ENCODE data around the gene SENP5.
"Not testable (repeated sequence)": the region's sequence is repeated elsewhere in the genome, so short reads cannot be mapped to it uniquely, and the experiment has no call there.

Gene SENP5

GRCh38 chr3:196867507-196868296 is at the start of gene SENP5:
Gene SENP5, plus strand, starts transcription at chr3:196867920. Its CDS starts 17,262 bp downstream, at chr3:196885182.
- H3K4me3 ChIP-seq: peak within 1 kb of the TSS; percentile 90

GRCh38 chr3:196821806-196822355 is 45.8 kb upstream of the SENP5 start:
- no peak for DNase-seq (ENCODE audit: low spot score)
- TF ChIP-seq CTCF (IDR thresholded peaks at IDR 0.05): no peak
- Histone ChIP-seq H3K4me3 (no peak overlapping the region), H3K27ac (no peak overlapping the region)

More at GRCh38 chr3:196867507-196868296, at the start of gene SENP5:
- no peak for TF ChIP-seq CTCF (IDR thresholded peaks at IDR 0.05)
- DNase-seq (ENCODE audit: low spot score): peak; percentile 87
- H3K27ac ChIP-seq: peak within 1 kb of the TSS; percentile 74 to 94

- not testable (repeated sequence) for H3K4me3 ChIP-seq; H3K27ac ChIP-seq; DNase-seq (ENCODE audit: low spot score)
These were observed 38.1 kb upstream of the SENP5 start for GRCh38 chr3:196829651-196830050.

- no peak for DNase-seq (ENCODE audit: low spot score)
- Histone ChIP-seq H3K4me3 (no peak overlapping the region), H3K27ac (no peak overlapping the region)
- TF ChIP-seq CTCF (IDR thresholded peaks at IDR 0.05): no peak
These were observed 32.6 kb upstream of the SENP5 start for GRCh38 chr3:196835086-196835485.

- H3K4me3 ChIP-seq: not testable (repeated sequence)
These were observed 31.1 kb upstream of the SENP5 start for GRCh38 chr3:196836626-196837025.

GRCh38 chr3:196837819-196838420 is 29.8 kb upstream of the SENP5 start:
- no peak overlapping the region for H3K27ac ChIP-seq
- DNase-seq (ENCODE audit: low spot score): no peak
- peak; percentile 44 for TF ChIP-seq CTCF (IDR thresholded peaks at IDR 0.05)

More at GRCh38 chr3:196836626-196837025, 31.1 kb upstream of the SENP5 start:
- DNase-seq (ENCODE audit: low spot score); H3K27ac ChIP-seq: not testable (repeated sequence)

GRCh38 chr3:196839351-196839750 is 28.4 kb upstream of the SENP5 start:
- H3K4me3 ChIP-seq; DNase-seq (ENCODE audit: low spot score); H3K27ac ChIP-seq: not testable (repeated sequence)

More at GRCh38 chr3:196837819-196838420, 29.8 kb upstream of the SENP5 start:
- no peak overlapping the region for H3K4me3 ChIP-seq

GRCh38 chr3:196842567-196843434 is 24.9 kb upstream of the SENP5 start:
- H3K4me3 ChIP-seq: no peak overlapping the region
- no peak for TF ChIP-seq CTCF (IDR thresholded peaks at IDR 0.05)
- no peak overlapping the region for H3K27ac ChIP-seq
- no peak for DNase-seq (ENCODE audit: low spot score)

Data from coronary artery (tissue), 2 donors.